ENCODE measurements around the gene WWC1. TPM values are rescaled to one million over a fixed set of nuclear protein-coding genes. Genes with fewer than 3 reads are reported as not detected.

WWC1 gene
- total and polyA plus RNA-seq, 12 donors, result 0.79 to 7.8 (median 1.2) TPM

DNA sequence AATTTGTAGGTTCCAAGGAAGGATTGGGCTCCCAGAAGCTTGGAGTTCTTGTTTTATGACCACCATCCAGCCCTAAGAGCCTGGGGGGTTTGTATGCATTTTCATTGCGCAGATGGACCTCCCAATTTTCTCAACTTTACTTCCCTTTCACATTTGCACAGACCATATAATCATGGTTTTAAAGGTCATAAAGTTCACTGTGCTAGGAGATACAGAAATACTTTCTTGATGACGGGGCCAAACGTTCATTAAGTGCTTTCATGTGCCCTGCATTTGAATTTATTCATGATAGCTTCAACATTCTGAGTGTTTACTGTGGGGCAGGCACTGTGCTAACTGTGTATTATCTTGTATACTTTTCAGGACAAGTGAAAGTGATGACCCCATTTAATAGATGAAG is 51.5 kb downstream of the WWC1 start:
- WGBS, 2 donors, result 70 to 77% methylated on average over 3 of the region's 3 CpGs
- no peak for DNase-seq
- intact Hi-C loops (cut with DNase I), result no loop called here
- Histone ChIP-seq H3K36me3 (no peaks in the 10 kb centered on the region), H3K27me3 (peaks cover 0 to 14% (median 6%) of the 10 kb centered on the region in 7 donors), H3K4me3 (no peak overlapping the region), H3K27ac (no peak overlapping the region), H3K4me1 (no peaks in the 10 kb centered on the region), H3K9me3 (no peaks in the 10 kb centered on the region)
- ATAC-seq, result no peak
- no peak for TF ChIP-seq CTCF (IDR thresholded peaks at IDR 0.05)

- ATAC-seq (no peak), DNase-seq (no peak)
- WGBS, 2 donors, result 77 to 83% methylated on average over 3 of the region's 3 CpGs
- no peaks in the 10 kb centered on the region for H3K9me3 ChIP-seq
- no peak for TF ChIP-seq CTCF (IDR thresholded peaks at IDR 0.05)
- intact Hi-C loops (cut with DNase I), result no loop called here
- no peak overlapping the region for H3K4me3 ChIP-seq
- peaks cover 0 to 9% (median 0%) of the 10 kb centered on the region in 7 donors for H3K27me3 ChIP-seq
- no peak overlapping the region for H3K27ac ChIP-seq
- H3K4me1 ChIP-seq, result no peaks in the 10 kb centered on the region
- no peaks in the 10 kb centered on the region for H3K36me3 ChIP-seq
Observed at GRCh38 chr5:168346417-168346816, 55.0 kb downstream of the WWC1 start.

DNA sequence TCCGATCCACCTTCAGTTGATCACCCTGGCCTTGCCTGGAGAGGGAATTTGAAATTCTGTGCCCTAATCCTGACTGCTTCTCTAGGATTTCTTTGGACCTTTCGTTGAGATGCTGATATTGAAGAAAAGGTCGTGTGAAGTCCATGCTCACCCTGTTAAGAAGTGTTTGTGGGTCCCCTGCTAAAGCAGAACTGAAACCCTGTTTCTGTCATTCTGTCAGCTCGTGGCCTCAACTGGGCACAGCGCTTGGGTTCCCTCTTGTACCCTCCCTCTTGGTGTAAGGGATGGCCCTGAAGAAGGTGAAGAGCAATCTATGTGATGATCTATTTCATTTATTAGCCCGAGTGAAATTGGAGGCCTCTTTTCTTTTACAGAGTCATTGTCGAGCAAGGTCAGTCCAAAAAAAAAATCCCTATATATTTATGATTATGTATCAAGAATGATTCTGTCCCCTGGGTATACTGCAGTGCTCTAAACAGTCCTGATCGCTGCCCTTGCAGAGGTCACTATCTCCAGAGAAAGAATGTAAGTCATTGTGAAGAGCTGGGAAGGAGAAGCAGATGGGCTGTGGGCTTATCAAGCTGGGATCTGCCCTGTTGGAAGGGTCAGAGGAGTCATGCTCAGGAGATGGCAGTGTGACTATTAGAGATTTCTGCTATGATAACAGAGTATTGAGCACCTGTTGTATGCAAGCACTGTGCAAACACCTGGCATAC is 56.1 kb downstream of the WWC1 start:
- 76 to 79% methylated on average over 8 of the region's 8 CpGs for WGBS, 2 donors
- Histone ChIP-seq H3K27ac (no peak overlapping the region), H3K36me3 (no peaks in the 10 kb centered on the region), H3K9me3 (no peaks in the 10 kb centered on the region), H3K27me3 (peaks cover 0 to 9% (median 0%) of the 10 kb centered on the region in 7 donors), H3K4me3 (no peak overlapping the region), H3K4me1 (no peaks in the 10 kb centered on the region)
- DNase-seq (no peak), ATAC-seq (no peak)
- intact Hi-C loops (cut with DNase I), result no loop called here
- no peak for TF ChIP-seq CTCF (IDR thresholded peaks at IDR 0.05)

DNA sequence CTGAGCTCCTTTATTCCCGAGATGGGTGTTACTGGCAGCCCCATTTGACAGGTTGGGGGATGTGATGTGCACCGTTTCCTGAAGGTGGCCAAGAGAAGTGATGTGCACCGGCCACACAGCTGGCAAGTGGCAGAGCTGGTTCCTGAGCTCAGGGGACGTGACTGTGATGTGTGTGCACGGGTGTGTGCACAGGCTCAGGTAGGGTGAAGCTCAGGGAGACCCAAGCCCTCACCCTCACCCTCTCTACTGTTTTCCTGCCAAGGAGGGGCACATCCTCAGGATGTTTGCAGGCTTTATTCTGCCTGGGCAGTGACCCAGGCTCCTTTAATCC is 56.6 kb downstream of the WWC1 start:
- Histone ChIP-seq H3K27ac (no peak overlapping the region), H3K4me3 (no peak overlapping the region), H3K4me1 (no peaks in the 10 kb centered on the region), H3K36me3 (no peaks in the 10 kb centered on the region), H3K9me3 (no peaks in the 10 kb centered on the region), H3K27me3 (peaks cover 0 to 9% (median 0%) of the 10 kb centered on the region in 7 donors)
- no peak for TF ChIP-seq CTCF (IDR thresholded peaks at IDR 0.05)
- 73 to 75% methylated on average over 5 of the region's 5 CpGs for WGBS, 2 donors
- DNase-seq, result no peak
- intact Hi-C loops (cut with DNase I), result no loop called here
- no peak for ATAC-seq

Data from heart right ventricle (tissue), 16 donors.